Measurements from ENCODE around the gene RNF187.

Gene RNF187

GRCh38 chr1:228445843-228446650 is 41.1 kb upstream of the RNF187 start:
- DNase-seq (ENCODE audit: low read depth, low spot score), result no peak
- Histone ChIP-seq H3K4me3 (ENCODE audit: insufficient read length, low read depth) (peak overlapping the region; percentile 64), H3K27me3 (ENCODE audit: insufficient read depth, insufficient read length) (peaks cover 72% of the 10 kb centered on the region), H3K4me1 (ENCODE audit: insufficient read depth, insufficient read length) (peaks cover 2% of the 10 kb centered on the region), H3K36me3 (ENCODE audit: insufficient read depth, insufficient read length, low read length) (no peaks in the 10 kb centered on the region), H3K9ac (ENCODE audit: insufficient read length, low read depth) (peak overlapping the region; percentile 73), H3K9me3 (ENCODE audit: insufficient read depth, low read length) (no peaks in the 10 kb centered on the region)
- no peak for TF ChIP-seq ZNF274 (IDR thresholded peaks at IDR 0.05; ENCODE audit: low read depth, low read length)
- TF ChIP-seq SUZ12 (IDR thresholded peaks at IDR 0.05; ENCODE audit: extremely low read depth, insufficient read depth, insufficient read length), result no peak
- no peak for TF ChIP-seq YY1 (IDR thresholded peaks at IDR 0.05; ENCODE audit: insufficient read depth, insufficient read length)

DNA sequence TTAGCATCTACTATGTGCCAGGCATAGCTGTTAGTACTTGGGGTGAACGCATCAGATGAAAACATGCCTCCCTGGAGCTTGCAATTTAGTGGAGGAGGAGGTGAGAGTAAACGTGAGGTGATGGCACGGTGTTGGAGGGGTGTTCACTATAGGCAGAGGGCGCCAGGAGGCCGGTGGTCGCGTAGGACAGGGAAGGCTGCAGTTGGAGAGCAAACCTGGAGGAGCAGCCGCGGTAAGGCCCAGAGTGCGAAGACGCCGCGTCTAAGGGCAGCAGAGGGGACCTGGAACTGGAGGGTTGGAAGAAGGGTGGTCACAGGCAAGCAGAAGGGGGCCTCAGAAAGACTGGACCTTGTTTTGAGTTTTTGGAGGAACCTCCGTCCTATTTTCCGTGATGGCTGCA is 40.3 kb upstream of the RNF187 start:
- H3K9ac ChIP-seq (ENCODE audit: insufficient read length, low read depth), result no peak overlapping the region
- H3K36me3 ChIP-seq (ENCODE audit: insufficient read depth, insufficient read length, low read length), result no peaks in the 10 kb centered on the region
- H3K9me3 ChIP-seq (ENCODE audit: insufficient read depth, low read length), result no peaks in the 10 kb centered on the region
- H3K27me3 ChIP-seq (ENCODE audit: insufficient read depth, insufficient read length), result peaks cover 64% of the 10 kb centered on the region
- no peak overlapping the region for H3K4me3 ChIP-seq (ENCODE audit: insufficient read length, low read depth)
- DNase-seq (ENCODE audit: low read depth, low spot score), result no peak
- TF ChIP-seq SUZ12 (IDR thresholded peaks at IDR 0.05; ENCODE audit: extremely low read depth, insufficient read depth, insufficient read length) (no peak), YY1 (IDR thresholded peaks at IDR 0.05; ENCODE audit: insufficient read depth, insufficient read length) (no peak), ZNF274 (IDR thresholded peaks at IDR 0.05; ENCODE audit: low read depth, low read length) (no peak)
- peaks cover 2% of the 10 kb centered on the region for H3K4me1 ChIP-seq (ENCODE audit: insufficient read depth, insufficient read length)

DNA sequence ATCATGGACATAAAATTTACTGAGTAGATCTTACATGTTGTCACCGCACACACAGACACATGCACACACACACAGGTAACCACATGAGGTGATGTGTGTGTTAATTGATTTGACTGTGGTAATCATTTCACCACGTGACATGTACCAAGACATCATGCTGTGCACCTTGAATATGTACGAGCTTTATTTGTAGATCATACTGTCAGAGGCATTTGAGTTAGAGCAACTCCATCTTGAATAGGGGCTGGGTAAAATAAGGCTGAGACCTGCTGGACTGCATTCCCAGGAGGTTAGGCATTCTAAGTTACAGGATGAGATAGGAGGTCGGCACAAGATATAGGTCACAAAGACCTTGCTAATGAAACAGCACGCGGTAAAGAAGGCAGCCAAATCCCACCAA is 38.8 kb upstream of the RNF187 start:
- peaks cover 48% of the 10 kb centered on the region for H3K27me3 ChIP-seq (ENCODE audit: insufficient read depth, insufficient read length)
- TF ChIP-seq ZNF274 (IDR thresholded peaks at IDR 0.05; ENCODE audit: low read depth, low read length) (no peak), YY1 (IDR thresholded peaks at IDR 0.05; ENCODE audit: insufficient read depth, insufficient read length) (no peak), SUZ12 (IDR thresholded peaks at IDR 0.05; ENCODE audit: extremely low read depth, insufficient read depth, insufficient read length) (no peak)
- DNase-seq (ENCODE audit: low read depth, low spot score), result no peak

DNA sequence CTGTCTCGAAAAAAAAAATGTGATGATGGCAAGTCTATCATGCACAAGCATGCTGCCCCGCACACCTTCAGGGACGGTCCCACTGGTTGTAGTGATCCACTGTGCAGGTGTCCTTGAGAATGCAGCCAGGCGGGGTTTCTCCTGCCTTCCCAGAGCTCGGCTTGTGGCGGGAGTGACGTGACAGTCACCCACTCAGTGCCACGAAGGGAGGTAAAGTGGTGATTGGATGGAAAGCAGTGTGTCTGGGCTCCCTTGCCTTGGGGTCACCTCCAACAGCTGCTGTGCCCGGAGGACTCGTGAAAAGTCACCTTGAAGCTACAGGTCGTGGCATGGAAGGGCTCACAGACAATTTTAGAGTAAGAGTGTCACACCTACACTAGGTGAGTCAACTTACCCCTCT is 37.0 kb upstream of the RNF187 start:
- peaks cover 5% of the 10 kb centered on the region for H3K36me3 ChIP-seq (ENCODE audit: insufficient read depth, insufficient read length, low read length)
- H3K9ac ChIP-seq (ENCODE audit: insufficient read length, low read depth), result no peak overlapping the region
- TF ChIP-seq ZNF274 (IDR thresholded peaks at IDR 0.05; ENCODE audit: low read depth, low read length), result no peak
- no peak for TF ChIP-seq YY1 (IDR thresholded peaks at IDR 0.05; ENCODE audit: insufficient read depth, insufficient read length)
- TF ChIP-seq SUZ12 (IDR thresholded peaks at IDR 0.05; ENCODE audit: extremely low read depth, insufficient read depth, insufficient read length), result no peak
- peaks cover 30% of the 10 kb centered on the region for H3K27me3 ChIP-seq (ENCODE audit: insufficient read depth, insufficient read length)
- H3K9me3 ChIP-seq (ENCODE audit: insufficient read depth, low read length), result no peaks in the 10 kb centered on the region
- H3K4me1 ChIP-seq (ENCODE audit: insufficient read depth, insufficient read length), result peaks cover 7% of the 10 kb centered on the region
- H3K4me3 ChIP-seq (ENCODE audit: insufficient read length, low read depth), result no peak overlapping the region
- no peak for DNase-seq (ENCODE audit: low read depth, low spot score)

More for the DNA sequence above, 38.8 kb upstream of the RNF187 start:
- Histone ChIP-seq H3K4me1 (ENCODE audit: insufficient read depth, insufficient read length) (peaks cover 7% of the 10 kb centered on the region), H3K4me3 (ENCODE audit: insufficient read length, low read depth) (no peak overlapping the region), H3K9me3 (ENCODE audit: insufficient read depth, low read length) (no peaks in the 10 kb centered on the region), H3K9ac (ENCODE audit: insufficient read length, low read depth) (no peak overlapping the region), H3K36me3 (ENCODE audit: insufficient read depth, insufficient read length, low read length) (peaks cover 2% of the 10 kb centered on the region)

- Histone ChIP-seq H3K36me3 (ENCODE audit: insufficient read depth, insufficient read length, low read length) (peaks cover 5% of the 10 kb centered on the region), H3K9ac (ENCODE audit: insufficient read length, low read depth) (no peak overlapping the region), H3K27me3 (ENCODE audit: insufficient read depth, insufficient read length) (peaks cover 9% of the 10 kb centered on the region), H3K9me3 (ENCODE audit: insufficient read depth, low read length) (no peaks in the 10 kb centered on the region), H3K4me1 (ENCODE audit: insufficient read depth, insufficient read length) (peaks cover 5% of the 10 kb centered on the region), H3K4me3 (ENCODE audit: insufficient read length, low read depth) (no peak overlapping the region)
- TF ChIP-seq YY1 (IDR thresholded peaks at IDR 0.05; ENCODE audit: insufficient read depth, insufficient read length) (no peak), ZNF274 (IDR thresholded peaks at IDR 0.05; ENCODE audit: low read depth, low read length) (no peak), SUZ12 (IDR thresholded peaks at IDR 0.05; ENCODE audit: extremely low read depth, insufficient read depth, insufficient read length) (no peak)
- no peak for DNase-seq (ENCODE audit: low read depth, low spot score)
Measured at GRCh38 chr1:228452194-228453021, 34.8 kb upstream of the RNF187 start.

- no peak for DNase-seq (ENCODE audit: low read depth, low spot score)
- no peak for TF ChIP-seq ZNF274 (IDR thresholded peaks at IDR 0.05; ENCODE audit: low read depth, low read length)
- TF ChIP-seq YY1 (IDR thresholded peaks at IDR 0.05; ENCODE audit: insufficient read depth, insufficient read length), result no peak
- no peak for TF ChIP-seq SUZ12 (IDR thresholded peaks at IDR 0.05; ENCODE audit: extremely low read depth, insufficient read depth, insufficient read length)
- Histone ChIP-seq H3K27me3 (ENCODE audit: insufficient read depth, insufficient read length) (peaks cover 3% of the 10 kb centered on the region), H3K4me3 (ENCODE audit: insufficient read length, low read depth) (no peak overlapping the region), H3K36me3 (ENCODE audit: insufficient read depth, insufficient read length, low read length) (peaks cover 5% of the 10 kb centered on the region), H3K9me3 (ENCODE audit: insufficient read depth, low read length) (no peaks in the 10 kb centered on the region), H3K9ac (ENCODE audit: insufficient read length, low read depth) (no peak overlapping the region), H3K4me1 (ENCODE audit: insufficient read depth, insufficient read length) (peaks cover 5% of the 10 kb centered on the region)
Measured at GRCh38 chr1:228453022-228453560, 34.1 kb upstream of the RNF187 start.

DNA sequence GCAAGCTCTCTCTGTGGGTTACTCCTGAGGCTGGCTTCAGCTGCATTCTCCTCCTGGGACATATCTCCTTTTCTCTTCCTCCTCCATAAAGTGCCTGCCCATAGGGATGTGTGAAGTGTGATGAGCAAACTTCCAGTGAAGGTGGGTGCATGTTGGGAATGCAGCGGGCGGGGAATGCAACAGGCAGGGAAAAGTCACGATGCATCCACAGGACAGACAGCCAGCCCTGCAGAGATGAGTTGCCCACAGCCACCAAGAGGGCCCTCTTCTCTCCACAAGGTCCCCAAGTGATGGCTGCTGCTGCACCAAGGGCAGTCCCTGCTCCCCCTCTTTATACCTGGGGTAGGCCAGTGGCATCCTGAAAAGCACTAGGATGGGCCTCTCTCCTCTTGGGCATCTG is 33.6 kb upstream of the RNF187 start:
- no peak for DNase-seq (ENCODE audit: low read depth, low spot score)
- Histone ChIP-seq H3K9me3 (ENCODE audit: insufficient read depth, low read length) (no peaks in the 10 kb centered on the region), H3K4me1 (ENCODE audit: insufficient read depth, insufficient read length) (peaks cover 5% of the 10 kb centered on the region), H3K36me3 (ENCODE audit: insufficient read depth, insufficient read length, low read length) (peaks cover 5% of the 10 kb centered on the region), H3K9ac (ENCODE audit: insufficient read length, low read depth) (no peak overlapping the region), H3K4me3 (ENCODE audit: insufficient read length, low read depth) (no peak overlapping the region), H3K27me3 (ENCODE audit: insufficient read depth, insufficient read length) (no peaks in the 10 kb centered on the region)
- TF ChIP-seq YY1 (IDR thresholded peaks at IDR 0.05; ENCODE audit: insufficient read depth, insufficient read length), result no peak
- TF ChIP-seq ZNF274 (IDR thresholded peaks at IDR 0.05; ENCODE audit: low read depth, low read length), result no peak
- no peak for TF ChIP-seq SUZ12 (IDR thresholded peaks at IDR 0.05; ENCODE audit: extremely low read depth, insufficient read depth, insufficient read length)
